Upper lobe of right lung (tissue), 1 donor: Measurements from ENCODE around the gene MAFB. TPM values are rescaled to one million over a fixed set of nuclear protein-coding genes. Genes with fewer than 3 reads are reported as not detected.
A peak's percentile ranks its signal among the peaks of the same experiment; 100 is the strongest.

Source experiments
- ATAC-seq: fragments of 200-7000 bp; cut with Tn5 transposase; one replicate; pipeline ENCODE4 v1.9.1; 2020; ENCODE audit warnings: mild to moderate bottlenecking, moderate library complexity
- DNase-seq: peaks from one replicate; pipeline ENCODE4 v3.0.0-alpha.2; 2020
- H3K27ac ChIP-seq: fragments of 200-600 bp; one replicate; pipeline ENCODE4 v1.8.0; 2022
- H3K27me3 ChIP-seq: fragments of 200-600 bp; one replicate; pipeline ENCODE4 v1.8.0; 2022; ENCODE audit warnings: mild to moderate bottlenecking
- H3K36me3 ChIP-seq: fragments of 200-600 bp; one replicate; pipeline ENCODE4 v1.8.0; 2022
- H3K4me1 ChIP-seq: fragments of 200-600 bp; one replicate; pipeline ENCODE4 v1.8.0; 2022
- H3K4me3 ChIP-seq: fragments of 200-600 bp; one replicate; pipeline ENCODE4 v1.8.0; 2022; ENCODE audit warnings: mild to moderate bottlenecking
- H3K9me3 ChIP-seq: fragments of 200-600 bp; one replicate; pipeline ENCODE4 v1.8.0; 2022
- intact Hi-C: fragments of 100-400 bp; cut with DNase I; formaldehyde crosslinking; loops from one replicate; pipeline ENCODE4 v1.11.0; 2022
- total RNA-seq: library from RNA; stranded (reverse); fragmentation: NEBNext Ultra II Directional; extraction: Animal tissue kit (Norgen Biotek cat#: 25700); gene quantifications from one replicate; pipeline ENCODE4 v1.2.1, GENCODE V29; 2021
- TF ChIP-seq, protein P1 (sequence below): fragments of 200-600 bp; IDR thresholded peaks from one replicate; pipeline ENCODE4 v1.8.0; 2022; ENCODE audit warnings: antibody characterized with exemption
- donor health status: DM: no; HTN: yes; CAD: no; lungs with severe emphysema.

MAFB gene
- total RNA-seq, 1 donor from 2014 or later: 37.3 TPM

DNA sequence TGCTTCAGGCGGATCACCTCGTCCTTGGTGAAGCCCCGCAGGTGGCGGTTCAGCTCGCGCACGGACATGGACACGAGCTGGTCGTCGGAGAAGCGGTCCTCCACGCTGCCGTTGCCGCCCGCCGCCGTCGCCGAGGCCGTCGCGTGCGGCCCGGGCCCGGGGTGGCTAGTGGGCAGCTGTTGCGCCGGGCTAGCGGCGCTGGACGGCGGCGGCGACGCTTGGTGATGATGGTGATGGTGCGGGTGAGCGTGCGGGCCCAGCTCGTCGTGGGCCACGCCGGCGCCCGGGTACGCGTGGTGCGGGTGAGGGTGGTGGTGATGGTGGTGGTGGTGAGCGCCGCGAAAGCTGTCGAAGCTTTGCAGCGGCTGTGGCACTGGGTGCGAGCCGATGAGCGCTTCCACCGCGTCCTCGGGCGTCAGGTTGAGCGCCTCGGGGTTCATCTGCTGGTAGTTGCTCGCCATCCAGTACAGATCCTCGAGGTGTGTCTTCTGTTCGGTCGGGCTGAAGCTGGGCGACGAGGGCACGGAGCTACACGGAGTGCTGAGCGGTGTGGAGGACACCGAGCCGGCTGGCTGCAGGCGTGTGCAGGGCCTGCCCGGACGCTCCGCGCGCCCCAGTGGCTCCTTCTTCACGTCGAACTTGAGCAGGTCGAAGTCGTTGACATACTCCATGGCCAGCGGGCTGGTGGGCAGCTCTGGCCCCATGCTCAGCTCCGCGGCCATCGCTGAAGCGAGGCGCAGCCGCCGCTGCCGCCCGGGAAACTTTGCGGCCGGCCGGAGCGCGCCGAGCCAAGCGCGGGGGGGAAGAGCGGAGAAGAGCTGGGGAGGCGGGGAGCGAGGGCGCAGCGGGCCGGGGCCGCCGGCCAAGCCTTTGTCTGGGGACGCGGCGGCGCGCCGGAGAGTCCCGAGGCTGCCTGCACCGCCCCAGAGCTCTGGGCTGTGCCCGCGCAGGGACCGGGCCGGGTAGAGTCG, 622 bp downstream of the MAFB start:
- Histone ChIP-seq H3K27me3 (peaks cover 32% of the 10 kb centered on the region), H3K9me3 (no peaks in the 10 kb centered on the region), H3K4me1 (peaks cover 21% of the 10 kb centered on the region), H3K36me3 (no peaks in the 10 kb centered on the region), H3K27ac (peak overlapping the region; percentile 83), H3K4me3 (peak overlapping the region; percentile 59)
- TF ChIP-seq, protein P1, sequence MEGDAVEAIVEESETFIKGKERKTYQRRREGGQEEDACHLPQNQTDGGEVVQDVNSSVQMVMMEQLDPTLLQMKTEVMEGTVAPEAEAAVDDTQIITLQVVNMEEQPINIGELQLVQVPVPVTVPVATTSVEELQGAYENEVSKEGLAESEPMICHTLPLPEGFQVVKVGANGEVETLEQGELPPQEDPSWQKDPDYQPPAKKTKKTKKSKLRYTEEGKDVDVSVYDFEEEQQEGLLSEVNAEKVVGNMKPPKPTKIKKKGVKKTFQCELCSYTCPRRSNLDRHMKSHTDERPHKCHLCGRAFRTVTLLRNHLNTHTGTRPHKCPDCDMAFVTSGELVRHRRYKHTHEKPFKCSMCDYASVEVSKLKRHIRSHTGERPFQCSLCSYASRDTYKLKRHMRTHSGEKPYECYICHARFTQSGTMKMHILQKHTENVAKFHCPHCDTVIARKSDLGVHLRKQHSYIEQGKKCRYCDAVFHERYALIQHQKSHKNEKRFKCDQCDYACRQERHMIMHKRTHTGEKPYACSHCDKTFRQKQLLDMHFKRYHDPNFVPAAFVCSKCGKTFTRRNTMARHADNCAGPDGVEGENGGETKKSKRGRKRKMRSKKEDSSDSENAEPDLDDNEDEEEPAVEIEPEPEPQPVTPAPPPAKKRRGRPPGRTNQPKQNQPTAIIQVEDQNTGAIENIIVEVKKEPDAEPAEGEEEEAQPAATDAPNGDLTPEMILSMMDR: no peak
- DNase-seq: no peak
- intact Hi-C loops: no loop called here
- ATAC-seq: peak; percentile 0

DNA sequence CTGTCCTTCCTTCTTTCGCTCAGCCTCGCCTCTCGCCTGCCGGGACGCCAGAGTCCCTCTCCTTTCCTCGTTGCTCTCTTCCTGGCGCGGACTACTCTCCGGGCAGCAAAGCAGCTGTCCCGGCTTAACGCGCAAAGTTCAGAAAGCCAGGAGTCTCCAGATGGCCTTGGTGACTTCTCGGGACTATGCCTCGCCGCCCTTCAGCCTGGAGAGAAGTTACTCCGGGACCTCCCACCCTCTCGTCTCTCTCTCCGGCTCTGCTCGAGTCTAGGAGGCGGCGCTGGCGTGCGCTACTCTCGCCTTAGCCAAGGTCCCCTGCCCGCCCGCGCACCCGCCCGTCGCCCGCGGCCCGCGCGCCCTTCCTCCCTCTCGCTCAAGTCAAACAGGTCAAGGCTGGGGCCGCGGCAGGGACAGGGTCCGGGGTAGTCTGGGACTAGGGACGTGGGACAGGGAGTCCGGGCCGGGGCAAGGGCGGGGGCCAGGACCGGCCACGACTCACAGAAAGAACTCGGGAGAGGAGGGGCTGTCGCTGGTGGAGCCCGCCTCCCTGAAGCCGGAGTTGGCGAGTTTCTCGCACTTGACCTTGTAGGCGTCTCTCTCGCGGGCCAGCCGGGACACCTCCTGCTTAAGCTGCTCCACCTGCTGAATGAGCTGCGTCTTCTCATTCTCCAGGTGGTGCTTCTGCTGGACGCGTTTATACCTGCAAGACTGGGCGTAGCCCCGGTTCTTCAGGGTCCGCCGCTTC, 1.5 kb downstream of the MAFB start:
- Histone ChIP-seq H3K4me1 (peaks cover 30% of the 10 kb centered on the region), H3K36me3 (no peaks in the 10 kb centered on the region), H3K9me3 (no peaks in the 10 kb centered on the region), H3K4me3 (peak overlapping the region; percentile 59), H3K27me3 (peaks cover 23% of the 10 kb centered on the region), H3K27ac (peak overlapping the region; percentile 83)
- peak; percentile 90 for DNase-seq
- TF ChIP-seq, protein P1: no peak
- intact Hi-C loops: no loop called here
- ATAC-seq: peak; percentile 23

DNA sequence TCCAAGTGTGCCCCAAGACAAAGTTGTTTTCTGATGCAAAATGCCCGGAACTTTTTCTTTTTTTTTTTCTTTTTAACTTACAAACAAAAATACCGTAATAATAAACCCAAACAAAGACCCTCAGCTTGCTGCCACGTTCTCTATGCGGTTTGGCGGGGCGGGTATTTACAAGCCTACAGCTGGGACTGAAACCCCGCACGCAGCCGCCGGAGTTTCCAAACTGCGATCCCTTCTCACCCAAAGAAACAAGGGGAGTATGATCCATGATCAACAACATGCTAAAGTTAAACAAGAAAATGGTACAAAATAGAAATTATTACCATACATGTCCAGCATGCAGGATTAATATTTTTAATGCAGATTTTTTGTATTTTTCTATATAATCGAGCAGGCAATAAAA, 2.1 kb downstream of the MAFB start:
- peak overlapping the region; percentile 59 for H3K4me3 ChIP-seq
- H3K27me3 ChIP-seq: peaks cover 17% of the 10 kb centered on the region
- intact Hi-C loops: no loop called here
- peak overlapping the region; percentile 83 for H3K27ac ChIP-seq
- H3K36me3 ChIP-seq: no peaks in the 10 kb centered on the region
- H3K4me1 ChIP-seq: peaks cover 33% of the 10 kb centered on the region
- no peaks in the 10 kb centered on the region for H3K9me3 ChIP-seq
- TF ChIP-seq, protein P1: no peak
- DNase-seq (no peak), ATAC-seq (no peak)

- H3K27ac ChIP-seq: peak overlapping the region; percentile 83
- DNase-seq: no peak
- no peak for ATAC-seq
- intact Hi-C loops: no loop called here
- TF ChIP-seq, protein P1: no peak
- H3K27me3 ChIP-seq: peaks cover 12% of the 10 kb centered on the region
- peak overlapping the region; percentile 59 for H3K4me3 ChIP-seq
- no peaks in the 10 kb centered on the region for H3K36me3 ChIP-seq
- H3K4me1 ChIP-seq: peaks cover 37% of the 10 kb centered on the region
- H3K9me3 ChIP-seq: no peaks in the 10 kb centered on the region
These were observed 2.6 kb downstream of the MAFB start for GRCh38 chr20:40686434-40686882.

DNA sequence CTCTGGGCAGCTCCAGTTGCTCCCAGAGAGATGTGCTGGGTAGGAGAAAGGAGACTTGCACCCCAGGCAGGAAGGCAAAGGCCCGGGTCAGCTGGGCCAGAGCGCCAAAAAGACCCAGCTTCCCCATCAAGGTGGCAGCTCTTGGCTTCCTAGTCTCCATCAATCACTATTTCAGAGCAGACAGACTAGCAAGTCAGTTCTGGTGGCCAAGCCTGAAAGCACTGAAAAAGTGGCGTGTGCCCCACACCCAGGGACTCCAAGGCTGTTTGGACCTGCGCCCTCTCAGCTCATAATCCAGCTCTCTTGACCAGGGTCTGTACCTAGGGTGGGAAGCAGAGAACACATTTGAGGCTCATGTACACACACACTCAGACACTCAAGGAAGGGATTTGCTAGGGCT, 3.7 kb downstream of the MAFB start:
- no peaks in the 10 kb centered on the region for H3K36me3 ChIP-seq
- H3K4me1 ChIP-seq: peaks cover 30% of the 10 kb centered on the region
- intact Hi-C loops: no loop called here
- peak overlapping the region; percentile 59 for H3K4me3 ChIP-seq
- peaks cover 1% of the 10 kb centered on the region for H3K27me3 ChIP-seq
- H3K9me3 ChIP-seq: no peaks in the 10 kb centered on the region
- TF ChIP-seq, protein P1: no peak
- ATAC-seq (no peak), DNase-seq (no peak)
- no peak overlapping the region for H3K27ac ChIP-seq
